ENCODE results near the gene ACYP1. TPM values are rescaled to one million over a fixed set of nuclear protein-coding genes. Genes with fewer than 3 reads are reported as not detected.

The ACYP1 gene
- total and polyA plus RNA-seq, 2 donors (not counting 1 experiment from before 2014, with no cell fraction given): 13.7 to 14.5 TPM

DNA sequence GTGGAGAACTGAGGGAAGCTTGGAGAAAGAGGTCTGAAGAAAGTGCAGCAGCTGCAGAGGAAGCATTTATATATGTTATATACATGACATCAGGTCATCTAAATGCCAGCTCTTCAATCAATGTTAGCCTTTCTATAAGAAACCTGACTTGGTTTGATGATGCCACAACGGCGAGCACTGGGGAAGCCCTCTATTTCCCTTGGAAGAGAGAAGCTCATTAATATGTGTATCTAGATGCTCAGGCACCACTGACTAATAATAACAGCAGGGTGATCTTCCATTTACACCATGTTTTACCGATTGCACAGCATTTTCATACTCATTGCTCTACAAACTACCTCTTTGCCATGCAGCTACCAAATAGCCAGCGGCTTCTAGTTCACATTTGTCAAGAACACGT is 811 bp downstream of the ACYP1 start:
- Histone ChIP-seq H3K9ac (ENCODE audit: insufficient read depth, low read length) (no peak overlapping the region), H3K4me2 (ENCODE audit: extremely low read depth, insufficient read depth, low read length) (peak overlapping the region; percentile 97), H3K27ac (ENCODE audit: insufficient read depth, low read length) (peak overlapping the region; percentile 79), H3K4me1 (ENCODE audit: control insufficient read depth, extremely low read depth, insufficient read depth, low read length) (no peaks in the 10 kb centered on the region), H3K27me3 (ENCODE audit: control insufficient read depth, insufficient read depth, low read length) (no peaks in the 10 kb centered on the region), H2AFZ (ENCODE audit: low read length) (peak overlapping the region; percentile 57), H3K9me3 (ENCODE audit: control insufficient read depth, insufficient read depth, low read depth, low read length) (no peaks in the 10 kb centered on the region), H3K79me2 (ENCODE audit: control insufficient read depth, insufficient read depth, low read length) (peaks cover 17% of the 10 kb centered on the region), H3K36me3 (ENCODE audit: control insufficient read depth, insufficient read depth, low read length) (no peaks in the 10 kb centered on the region), H4K20me1 (ENCODE audit: control insufficient read depth, extremely low read depth, insufficient read depth, low read length) (no peaks in the 10 kb centered on the region), H3K4me3 (replicated peaks in 1 of 4; ENCODE audit: control extremely low read depth in 1 of 4, insufficient read depth in 1 of 4, low read depth in 3 of 4, low read length in 4 of 4) (peak overlapping the region; percentile 59 to 92 (median 81))
- no peak for TF ChIP-seq EZH2 (IDR thresholded peaks at IDR 0.05; ENCODE audit: low read length, missing control alignments)
- TF ChIP-seq, protein P1, sequence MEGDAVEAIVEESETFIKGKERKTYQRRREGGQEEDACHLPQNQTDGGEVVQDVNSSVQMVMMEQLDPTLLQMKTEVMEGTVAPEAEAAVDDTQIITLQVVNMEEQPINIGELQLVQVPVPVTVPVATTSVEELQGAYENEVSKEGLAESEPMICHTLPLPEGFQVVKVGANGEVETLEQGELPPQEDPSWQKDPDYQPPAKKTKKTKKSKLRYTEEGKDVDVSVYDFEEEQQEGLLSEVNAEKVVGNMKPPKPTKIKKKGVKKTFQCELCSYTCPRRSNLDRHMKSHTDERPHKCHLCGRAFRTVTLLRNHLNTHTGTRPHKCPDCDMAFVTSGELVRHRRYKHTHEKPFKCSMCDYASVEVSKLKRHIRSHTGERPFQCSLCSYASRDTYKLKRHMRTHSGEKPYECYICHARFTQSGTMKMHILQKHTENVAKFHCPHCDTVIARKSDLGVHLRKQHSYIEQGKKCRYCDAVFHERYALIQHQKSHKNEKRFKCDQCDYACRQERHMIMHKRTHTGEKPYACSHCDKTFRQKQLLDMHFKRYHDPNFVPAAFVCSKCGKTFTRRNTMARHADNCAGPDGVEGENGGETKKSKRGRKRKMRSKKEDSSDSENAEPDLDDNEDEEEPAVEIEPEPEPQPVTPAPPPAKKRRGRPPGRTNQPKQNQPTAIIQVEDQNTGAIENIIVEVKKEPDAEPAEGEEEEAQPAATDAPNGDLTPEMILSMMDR (conservative IDR thresholded peaks at IDR 0.05 in 1 of 2, IDR thresholded peaks at IDR 0.05 in 1 of 2; ENCODE audit: low read depth in 1 of 2, low read length in 2 of 2): no peak
- DNase-seq (ENCODE audit: low read depth in 2 of 2): no peak

DNA sequence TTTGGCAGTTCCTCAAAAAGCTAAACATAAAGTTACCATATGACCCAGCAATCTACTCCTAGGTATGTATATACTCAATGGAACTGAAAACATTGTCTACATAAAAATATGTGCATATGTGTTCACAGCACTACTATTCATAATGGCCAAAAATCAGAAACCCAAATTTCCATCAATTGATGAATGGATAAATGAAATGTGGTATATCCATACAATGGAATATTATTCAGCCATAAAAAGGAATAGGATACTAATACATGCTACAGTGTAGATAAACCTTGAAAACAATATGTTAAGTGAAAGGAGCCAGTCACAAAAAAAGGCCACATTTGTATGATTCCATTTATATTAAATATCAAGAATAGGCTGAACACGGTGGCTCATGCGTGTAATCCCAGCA is 3.4 kb downstream of the ACYP1 start:
- no peaks in the 10 kb centered on the region for H4K20me1 ChIP-seq (ENCODE audit: control insufficient read depth, extremely low read depth, insufficient read depth, low read length)
- H3K36me3 ChIP-seq (ENCODE audit: control insufficient read depth, insufficient read depth, low read length): no peaks in the 10 kb centered on the region
- H3K9ac ChIP-seq (ENCODE audit: insufficient read depth, low read length): no peak overlapping the region
- no peak overlapping the region for H2AFZ ChIP-seq (ENCODE audit: low read length)
- TF ChIP-seq, protein P1 (conservative IDR thresholded peaks at IDR 0.05 in 1 of 2, IDR thresholded peaks at IDR 0.05 in 1 of 2; ENCODE audit: low read depth in 1 of 2, low read length in 2 of 2): no peak
- TF ChIP-seq EZH2 (IDR thresholded peaks at IDR 0.05; ENCODE audit: low read length, missing control alignments): no peak
- no peak overlapping the region for H3K4me2 ChIP-seq (ENCODE audit: extremely low read depth, insufficient read depth, low read length)
- no peaks in the 10 kb centered on the region for H3K27me3 ChIP-seq (ENCODE audit: control insufficient read depth, insufficient read depth, low read length)
- H3K27ac ChIP-seq (ENCODE audit: insufficient read depth, low read length): no peak overlapping the region
- H3K4me1 ChIP-seq (ENCODE audit: control insufficient read depth, extremely low read depth, insufficient read depth, low read length): no peaks in the 10 kb centered on the region
- H3K9me3 ChIP-seq (ENCODE audit: control insufficient read depth, insufficient read depth, low read depth, low read length): no peaks in the 10 kb centered on the region
- no peak for DNase-seq (ENCODE audit: low read depth in 2 of 2)
- no peak overlapping the region for H3K4me3 ChIP-seq (replicated peaks in 1 of 4; ENCODE audit: control extremely low read depth in 1 of 4, insufficient read depth in 1 of 4, low read depth in 3 of 4, low read length in 4 of 4)
- H3K79me2 ChIP-seq (ENCODE audit: control insufficient read depth, insufficient read depth, low read length): peaks cover 17% of the 10 kb centered on the region

DNA sequence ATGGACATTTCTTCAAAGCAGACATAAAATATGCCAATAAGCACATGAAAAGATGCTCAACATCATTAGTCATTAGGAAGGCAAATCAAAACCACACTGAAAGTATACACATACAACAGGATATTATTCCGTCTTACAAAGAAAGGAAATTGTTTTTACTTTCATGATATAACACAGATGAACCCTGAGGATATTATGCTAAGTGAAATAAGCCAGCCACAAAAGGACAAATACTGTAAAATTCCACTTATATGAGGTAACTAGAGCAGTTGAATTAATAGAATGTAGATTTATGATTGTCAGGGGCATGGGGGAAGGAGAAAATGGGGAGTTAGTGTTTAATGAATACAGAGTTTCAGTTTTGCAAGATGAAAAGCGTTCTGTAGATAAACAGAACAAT is 4.2 kb downstream of the ACYP1 start:
- no peak overlapping the region for H3K4me2 ChIP-seq (ENCODE audit: extremely low read depth, insufficient read depth, low read length)

More for the DNA sequence above, 4.2 kb downstream of the ACYP1 start:
- Histone ChIP-seq H3K4me3 (replicated peaks in 1 of 4; ENCODE audit: control extremely low read depth in 1 of 4, insufficient read depth in 1 of 4, low read depth in 3 of 4, low read length in 4 of 4) (no peak overlapping the region), H3K27ac (ENCODE audit: insufficient read depth, low read length) (no peak overlapping the region), H2AFZ (ENCODE audit: low read length) (no peak overlapping the region), H3K36me3 (ENCODE audit: control insufficient read depth, insufficient read depth, low read length) (no peaks in the 10 kb centered on the region), H3K9ac (ENCODE audit: insufficient read depth, low read length) (no peak overlapping the region), H4K20me1 (ENCODE audit: control insufficient read depth, extremely low read depth, insufficient read depth, low read length) (no peaks in the 10 kb centered on the region), H3K79me2 (ENCODE audit: control insufficient read depth, insufficient read depth, low read length) (peaks cover 17% of the 10 kb centered on the region), H3K9me3 (ENCODE audit: control insufficient read depth, insufficient read depth, low read depth, low read length) (no peaks in the 10 kb centered on the region), H3K4me1 (ENCODE audit: control insufficient read depth, extremely low read depth, insufficient read depth, low read length) (no peaks in the 10 kb centered on the region), H3K27me3 (ENCODE audit: control insufficient read depth, insufficient read depth, low read length) (no peaks in the 10 kb centered on the region)
- DNase-seq (ENCODE audit: low read depth in 2 of 2): peak in 1 of 2 donors; percentile 31
- TF ChIP-seq EZH2 (IDR thresholded peaks at IDR 0.05; ENCODE audit: low read length, missing control alignments): no peak
- TF ChIP-seq, protein P1 (conservative IDR thresholded peaks at IDR 0.05 in 1 of 2, IDR thresholded peaks at IDR 0.05 in 1 of 2; ENCODE audit: low read depth in 1 of 2, low read length in 2 of 2): no peak

Measured in fibroblast of lung (primary cell).